ENCODE data around the gene TMEFF1.
A peak's percentile ranks its signal among the peaks of the same experiment; 100 is the strongest.

- peak; percentile 70 to 98 (median 89) for TF ChIP-seq CTCF (IDR thresholded peaks at IDR 0.05 in 2 of 3, conservative IDR thresholded peaks at IDR 0.05 in 1 of 3; ENCODE audit: borderline replicate concordance in 1 of 3, insufficient read depth in 1 of 3, low read depth in 2 of 3, low read length in 2 of 3)
- TF ChIP-seq ZNF274 (IDR thresholded peaks at IDR 0.05; ENCODE audit: low read depth, low read length): no peak
- no peak; the same call in 1 of the 2 replicates for TF ChIP-seq MAX (IDR thresholded peaks at IDR 0.05)
- TF ChIP-seq POLR2AphosphoS5 (IDR thresholded peaks at IDR 0.05; ENCODE audit: low read depth, low read length): no peak
- no peak for TF ChIP-seq ATF3 (IDR thresholded peaks at IDR 0.05)
- no peak for TF ChIP-seq POLR2A (IDR thresholded peaks at IDR 0.05; ENCODE audit: borderline replicate concordance, extremely low read depth, insufficient read depth, insufficient read length)
Observed at GRCh38 chr9:100437860-100438805, 34.8 kb upstream of the TMEFF1 start.

Data from HCT116 (cell line).